GM19455 (cell line): ENCODE measurements around the gene ZNF346.
"Not testable (repeated sequence)": the region's sequence is repeated elsewhere in the genome, so short reads cannot be mapped to it uniquely, and the experiment has no call there.

ENCODE experiments used
- ATAC-seq: cut with Tn5 transposase; IDR thresholded peaks from one replicate; pipeline ENCODE4 v1.9.1; 2021; ENCODE audit not compliant: unreplicated experiment

ZNF346 gene

DNA sequence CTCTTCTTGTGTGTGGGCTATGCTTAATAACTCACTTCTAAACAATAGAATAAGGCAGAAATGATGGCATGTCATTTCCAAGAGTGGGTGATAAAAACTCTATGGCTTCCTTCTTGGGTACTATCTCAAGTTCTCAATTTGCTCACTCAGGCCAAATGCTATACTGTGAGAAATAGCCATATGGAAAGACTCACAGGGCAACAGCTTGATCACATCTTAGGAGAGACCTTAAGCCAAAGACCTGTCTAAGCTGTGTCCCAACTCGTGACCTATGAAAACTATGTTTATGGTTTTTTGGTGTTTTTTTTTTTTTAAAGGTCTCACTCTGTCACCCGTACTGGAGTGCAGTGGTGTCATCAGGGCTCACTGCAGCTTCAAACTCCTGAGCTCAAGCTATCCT, 13.8 kb upstream of the ZNF346 start:
- ATAC-seq = no peak

DNA sequence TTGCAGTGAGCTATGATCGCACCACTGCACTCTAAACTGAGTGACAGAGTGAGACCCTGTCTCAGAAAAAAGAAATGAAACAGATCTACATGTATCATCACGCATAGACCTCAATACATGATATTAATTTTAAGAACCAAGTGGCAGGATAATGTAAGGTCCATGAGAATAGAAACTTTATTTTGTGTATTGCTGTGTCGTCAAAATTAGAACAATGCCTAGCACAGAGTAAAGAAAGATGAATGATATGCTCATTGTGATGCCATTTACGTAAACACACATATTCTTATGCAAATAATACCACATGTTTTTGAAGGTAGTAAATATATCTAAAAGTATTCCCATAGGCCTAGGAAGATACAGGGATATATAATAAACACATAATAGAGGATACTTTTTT, 12.3 kb upstream of the ZNF346 start:
- ATAC-seq = no peak

DNA sequence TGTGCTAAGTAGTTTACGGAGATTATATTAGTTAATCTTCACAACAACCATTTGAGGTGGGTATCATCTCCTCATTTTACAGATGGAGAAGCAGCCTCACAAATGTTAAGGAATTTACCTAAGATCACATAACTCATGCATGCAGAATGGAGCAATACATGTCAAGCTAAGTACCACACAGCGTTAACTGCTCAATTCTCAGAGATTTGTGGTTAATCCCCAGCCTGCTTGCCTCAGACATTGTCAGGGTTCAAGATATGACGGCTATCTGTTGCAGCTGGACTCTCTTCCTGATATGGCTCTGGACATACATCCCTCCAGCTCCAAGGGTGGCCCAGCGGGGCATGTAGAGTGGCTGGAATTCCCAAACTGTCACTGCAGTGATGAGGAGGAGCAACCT, 7.3 kb upstream of the ZNF346 start:
- no peak for ATAC-seq

DNA sequence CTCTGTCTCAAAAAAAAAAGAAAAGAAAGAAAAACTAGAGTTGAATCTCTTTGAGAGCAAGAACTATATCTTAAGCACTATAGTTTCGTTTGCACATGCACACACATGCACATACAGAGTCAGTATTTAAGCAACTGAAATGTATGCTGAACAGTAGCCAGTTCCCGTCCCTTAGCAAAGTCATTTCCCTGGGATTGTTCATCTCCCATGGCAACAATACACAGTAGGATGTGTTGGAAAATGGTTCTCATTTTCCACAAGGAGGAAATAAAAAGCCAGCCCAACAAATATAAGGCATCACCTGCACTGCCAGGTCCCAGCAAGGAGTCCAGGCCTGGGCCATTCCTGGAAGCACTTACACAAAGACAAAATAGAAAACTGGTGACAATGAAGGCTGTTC, 4.2 kb upstream of the ZNF346 start:
- ATAC-seq = no peak

DNA sequence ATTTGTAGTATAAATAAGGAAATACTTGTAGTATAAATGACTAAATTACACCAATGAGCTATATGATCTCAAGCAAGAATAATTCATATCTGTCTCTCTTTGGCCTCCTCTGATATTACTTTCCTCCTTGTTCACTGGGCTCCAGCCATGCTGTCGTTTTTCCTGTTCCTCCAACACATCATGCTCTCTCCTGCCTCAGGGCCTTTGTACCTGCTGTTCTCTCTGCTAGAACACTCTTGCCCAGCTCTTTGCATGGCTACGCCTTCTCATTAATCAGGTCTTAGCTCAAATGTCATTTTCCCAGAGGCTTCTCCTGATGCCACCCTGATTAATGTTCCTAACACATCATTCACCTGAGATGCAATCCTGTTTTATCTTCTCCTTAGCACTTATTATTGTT, 2.5 kb upstream of the ZNF346 start:
- no peak for ATAC-seq

DNA sequence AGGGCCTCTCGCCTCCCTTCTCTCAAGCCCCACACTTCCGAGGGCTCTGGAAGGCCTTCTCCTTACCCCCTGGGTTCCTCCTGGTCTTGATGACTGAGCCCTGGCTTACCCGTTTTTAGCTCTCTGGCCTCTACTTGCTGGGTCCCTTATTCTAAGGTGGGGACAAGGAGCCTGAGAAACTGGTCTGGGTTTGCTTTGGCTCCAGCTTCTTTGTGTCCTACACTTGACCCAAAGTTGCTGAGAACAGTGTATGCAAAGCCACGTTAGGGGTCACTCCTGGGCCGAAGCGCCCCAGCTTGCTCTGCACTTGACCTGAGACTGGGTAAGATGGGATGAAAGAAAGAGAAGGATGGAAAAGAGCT, 788 bp downstream of the ZNF346 start:
- ATAC-seq = no peak

DNA sequence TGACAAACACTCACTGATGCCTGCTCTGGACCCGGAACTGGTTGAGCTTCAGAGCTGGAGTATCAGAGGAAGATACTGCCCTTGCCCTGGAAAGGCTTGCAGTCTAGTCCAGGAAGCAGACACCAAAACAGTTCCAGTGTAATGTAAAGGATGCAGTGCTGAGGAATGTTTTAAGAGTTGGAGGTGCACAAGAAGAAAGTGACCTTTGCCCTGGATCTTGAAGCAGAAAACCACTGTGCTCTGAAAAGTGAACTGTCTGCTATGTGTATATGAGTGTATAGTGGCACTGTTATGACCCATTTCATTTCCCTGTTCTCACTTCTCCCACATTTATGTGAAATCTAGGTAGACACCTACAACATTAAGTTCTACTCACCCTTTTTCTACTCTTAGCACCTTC, 2.1 kb downstream of the ZNF346 start:
- no peak for ATAC-seq

DNA sequence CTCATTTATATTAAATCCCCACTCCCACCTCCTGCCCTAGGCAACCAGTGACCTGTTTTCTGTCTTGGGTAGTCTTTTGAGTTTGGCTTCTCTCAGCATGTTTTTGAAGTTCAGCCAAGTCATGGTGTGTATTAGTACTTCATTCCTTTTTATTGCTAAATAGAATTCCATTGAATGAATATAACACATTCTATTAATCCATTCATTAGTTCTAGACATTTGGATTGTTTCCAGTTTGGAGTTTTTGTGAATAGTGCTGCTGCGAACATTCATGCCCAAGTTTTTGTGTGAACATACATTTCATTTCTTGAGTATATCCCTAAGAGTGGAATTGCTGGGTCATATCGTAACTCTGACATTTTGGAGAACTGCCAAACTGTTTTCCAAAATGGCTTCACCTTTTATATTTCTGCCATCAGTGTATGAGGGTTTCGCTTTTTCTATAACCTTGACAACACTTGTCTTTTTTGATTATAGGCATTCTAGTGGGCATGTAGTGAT, 2.7 kb downstream of the ZNF346 start:
- ATAC-seq = no peak

DNA sequence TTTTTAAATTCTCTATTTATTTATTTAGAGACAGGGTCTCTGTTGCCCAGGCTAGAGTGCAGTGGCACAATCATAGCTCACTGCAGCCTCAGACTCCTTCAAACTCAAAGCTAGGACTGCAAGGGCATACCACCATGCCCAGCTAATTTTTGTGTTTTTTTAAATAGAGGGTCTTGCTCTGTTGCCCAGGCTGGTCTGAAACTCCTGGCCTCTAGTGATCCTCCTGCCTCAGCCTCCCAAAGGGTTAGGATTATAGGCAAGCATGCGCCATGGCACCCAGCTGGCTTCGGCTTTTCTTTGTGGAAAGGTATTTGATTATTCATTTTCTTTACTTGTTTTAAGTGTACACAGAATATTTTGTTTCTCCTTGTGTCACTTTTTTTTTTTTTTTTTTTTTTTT, 5.2 kb downstream of the ZNF346 start:
- ATAC-seq = no peak

DNA sequence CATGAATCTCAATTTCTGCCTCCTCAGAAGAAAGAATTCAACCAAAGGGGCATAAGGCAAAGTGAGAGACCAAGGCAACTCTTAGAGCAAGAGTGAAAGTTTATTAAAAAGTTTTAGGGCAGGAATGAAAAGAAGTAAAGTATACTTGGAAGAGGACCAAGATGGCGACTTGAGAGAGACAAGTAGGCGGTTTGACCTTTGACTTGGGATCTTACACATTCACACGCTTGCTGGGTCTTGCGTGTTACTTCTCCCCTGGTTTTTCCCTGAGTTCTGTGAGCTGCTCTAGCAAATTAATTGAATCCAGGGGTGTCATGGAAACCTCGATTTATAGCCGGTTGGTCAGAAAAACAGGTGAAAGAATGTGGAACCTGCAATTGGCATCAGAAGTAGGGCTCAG, 7.0 kb downstream of the ZNF346 start:
- ATAC-seq = no peak

DNA sequence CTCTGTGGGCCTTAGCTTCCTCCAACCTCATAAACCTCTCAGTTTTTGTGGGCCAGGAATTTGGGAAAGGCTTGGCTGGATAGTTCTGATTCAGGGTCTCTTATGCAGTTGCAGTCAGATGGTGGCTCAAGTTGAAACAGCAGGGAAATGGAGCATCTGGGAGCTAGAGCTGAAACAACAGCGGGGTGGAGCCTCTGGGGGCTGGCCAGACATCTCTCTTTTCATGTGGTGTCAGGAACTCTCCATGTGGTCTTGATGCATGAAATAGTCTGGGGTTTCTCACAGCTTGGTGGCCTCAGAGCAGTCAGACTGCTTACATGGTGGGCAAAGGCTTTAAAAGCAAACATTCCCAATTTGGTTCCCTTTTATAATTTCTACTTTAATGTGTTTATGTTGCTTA, 13.5 kb downstream of the ZNF346 start:
- no peak for ATAC-seq

DNA sequence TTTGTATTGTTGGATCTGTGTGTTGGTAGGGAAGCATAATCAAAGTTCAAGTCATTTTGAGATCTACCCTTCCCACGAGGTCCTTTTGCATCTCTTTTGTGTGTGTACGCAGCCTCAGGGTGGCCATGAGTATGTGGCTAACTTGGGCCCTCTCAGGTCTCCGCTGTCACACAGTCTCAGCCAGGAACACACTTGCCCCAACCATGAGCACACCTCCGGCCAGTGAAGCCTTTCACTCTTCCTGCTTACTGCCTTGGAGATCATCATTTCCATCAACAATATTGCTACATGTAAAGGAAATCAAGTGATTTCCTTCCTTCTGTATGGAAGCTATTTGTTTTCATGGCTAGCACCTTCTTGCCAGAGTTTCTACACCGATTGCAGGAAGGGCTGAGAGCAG, 13.9 kb downstream of the ZNF346 start:
- ATAC-seq = no peak

DNA sequence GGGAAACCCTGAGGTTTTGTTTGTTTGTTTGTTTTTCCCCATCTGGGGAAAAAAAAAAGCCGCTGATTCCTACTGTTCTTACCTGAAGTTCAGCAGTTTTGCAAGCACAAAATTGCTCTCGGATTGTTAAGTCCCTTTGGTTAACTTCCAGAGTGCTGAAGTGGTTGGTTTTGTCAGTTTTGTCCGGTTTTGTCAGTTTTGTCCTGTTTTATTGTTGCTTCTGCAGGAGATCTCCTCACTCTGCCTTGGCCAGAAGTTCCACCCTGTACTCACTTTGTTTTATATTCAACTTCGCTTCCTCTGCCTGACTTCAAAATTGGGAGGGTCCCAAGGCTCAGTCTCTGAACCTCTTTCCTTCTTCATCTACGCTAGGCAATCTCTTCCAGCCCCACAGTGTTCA, 14.4 kb downstream of the ZNF346 start:
- no peak for ATAC-seq

DNA sequence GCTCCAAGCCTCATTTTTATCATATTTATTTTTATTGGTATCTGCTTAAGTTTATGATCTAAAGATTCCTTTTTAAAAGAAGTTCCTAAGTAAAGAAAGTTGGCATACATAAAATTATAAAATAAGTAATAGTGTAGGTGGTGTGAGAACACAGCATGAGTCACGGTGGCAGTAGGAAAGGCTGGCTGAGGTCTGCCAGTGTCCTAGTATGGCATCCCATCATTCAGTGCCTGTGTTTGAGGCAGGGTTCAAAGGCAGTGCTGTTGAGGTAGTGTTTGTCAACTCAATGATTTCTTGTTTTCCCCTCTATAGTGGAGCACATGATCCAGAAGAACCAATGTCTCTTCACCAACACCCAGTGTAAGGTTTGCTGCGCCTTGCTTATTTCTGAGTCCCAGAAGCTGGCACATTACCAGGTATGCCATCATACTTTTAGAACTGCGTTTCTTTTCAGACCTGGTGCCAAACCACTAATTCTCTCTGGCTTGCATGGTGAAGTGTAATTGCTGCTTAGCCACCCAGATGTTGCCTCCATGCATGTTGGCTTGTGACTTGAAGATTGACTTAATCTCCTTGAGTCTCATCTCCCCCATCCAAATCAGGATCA, 18.4 kb downstream of the ZNF346 start:
- ATAC-seq = no peak

DNA sequence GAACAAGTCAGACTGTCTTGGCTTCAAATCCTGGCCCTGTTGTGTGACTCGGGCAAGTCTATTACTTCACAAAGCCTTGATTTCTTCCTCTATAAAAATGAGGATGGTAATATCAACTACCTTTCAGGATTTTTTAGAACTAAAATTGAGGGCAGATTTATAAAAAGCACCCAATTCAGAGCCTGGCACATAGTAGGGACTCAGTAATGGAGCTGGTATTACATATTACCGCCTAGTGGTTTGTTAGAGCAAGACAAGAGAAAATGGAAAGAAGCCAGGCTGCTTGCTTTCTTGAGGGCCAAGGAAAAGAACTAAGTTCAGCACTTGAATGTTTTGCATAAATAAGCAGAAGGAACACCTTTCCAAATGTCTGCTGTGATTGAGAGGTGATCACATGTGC, 19.4 kb downstream of the ZNF346 start:
- ATAC-seq = no peak

DNA sequence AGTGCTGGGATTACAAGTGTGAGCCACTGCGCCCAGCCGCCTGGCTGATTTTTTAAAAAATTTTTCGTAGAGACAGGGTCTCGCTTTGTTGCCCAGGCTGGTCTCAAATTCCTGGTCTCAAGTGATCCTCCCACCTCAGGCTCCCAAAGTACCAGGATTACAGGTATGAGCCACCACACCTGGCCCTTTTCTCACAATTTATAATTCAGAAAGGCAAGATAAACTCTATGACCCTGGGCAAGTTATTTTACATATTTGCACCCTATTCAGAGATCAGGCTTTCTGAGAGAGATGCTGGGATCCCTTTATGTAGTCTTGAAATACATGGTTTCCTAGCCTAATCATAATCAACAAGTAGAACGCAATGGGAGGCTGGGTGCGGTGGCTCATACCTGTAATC, 20.6 kb downstream of the ZNF346 start:
- no peak for ATAC-seq

DNA sequence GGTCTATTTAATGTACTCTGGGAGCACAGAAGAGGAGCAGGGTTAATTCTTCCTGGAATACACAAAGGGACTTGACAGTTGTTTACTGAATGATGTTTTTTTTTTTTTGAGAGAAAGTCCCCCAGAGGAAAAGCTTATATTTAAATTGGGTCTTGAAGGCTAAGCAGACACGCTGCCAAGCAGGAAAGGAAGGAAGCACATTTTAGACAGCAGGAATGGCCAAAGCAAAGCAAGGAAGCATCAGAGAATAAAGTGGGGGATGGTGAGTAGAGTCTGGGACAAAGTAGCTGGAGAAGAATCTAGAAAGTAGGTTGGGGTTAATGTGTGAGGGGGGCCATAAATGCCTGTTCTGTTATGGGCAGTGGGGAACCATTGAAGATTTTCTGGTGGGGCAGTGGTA, 21.5 kb downstream of the ZNF346 start:
- no peak for ATAC-seq

DNA sequence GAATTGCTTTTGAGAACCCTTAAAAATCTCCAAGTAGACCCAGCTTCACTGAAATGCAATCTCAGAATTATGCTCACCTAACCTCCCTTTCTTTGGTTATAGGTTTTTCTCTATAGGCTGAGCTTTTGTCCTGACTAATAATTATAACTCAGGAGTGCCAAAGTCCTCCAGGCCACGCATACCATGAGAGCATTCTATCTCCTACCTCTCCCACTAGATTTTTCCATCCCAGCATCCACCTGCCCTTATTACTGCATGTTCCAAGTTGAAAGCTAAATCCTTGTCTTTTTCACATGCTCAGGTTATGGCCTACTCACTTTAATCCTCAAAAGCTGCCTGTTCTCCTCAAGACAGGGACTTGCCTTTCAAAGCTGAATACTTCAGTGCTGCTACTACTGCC, 22.1 kb downstream of the ZNF346 start:
- no peak for ATAC-seq

DNA sequence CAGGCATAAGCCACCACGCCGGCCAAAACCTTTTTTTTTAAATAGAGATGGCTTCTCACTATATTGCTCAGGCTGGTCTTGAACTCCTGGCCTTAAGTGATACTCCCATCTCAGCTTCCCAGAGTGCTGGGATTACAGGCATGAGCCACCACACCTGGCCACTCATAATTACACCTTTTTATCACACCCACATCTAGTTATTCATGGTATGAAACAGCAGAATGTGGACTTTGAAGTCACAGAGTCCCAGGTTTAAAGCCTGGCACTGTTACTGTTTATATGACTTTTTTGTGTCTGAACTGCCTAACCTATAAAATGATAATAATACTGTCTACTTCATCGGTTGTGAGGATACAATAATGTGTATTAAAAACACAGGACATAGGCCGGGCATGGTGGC, 23.1 kb downstream of the ZNF346 start:
- ATAC-seq = no peak

DNA sequence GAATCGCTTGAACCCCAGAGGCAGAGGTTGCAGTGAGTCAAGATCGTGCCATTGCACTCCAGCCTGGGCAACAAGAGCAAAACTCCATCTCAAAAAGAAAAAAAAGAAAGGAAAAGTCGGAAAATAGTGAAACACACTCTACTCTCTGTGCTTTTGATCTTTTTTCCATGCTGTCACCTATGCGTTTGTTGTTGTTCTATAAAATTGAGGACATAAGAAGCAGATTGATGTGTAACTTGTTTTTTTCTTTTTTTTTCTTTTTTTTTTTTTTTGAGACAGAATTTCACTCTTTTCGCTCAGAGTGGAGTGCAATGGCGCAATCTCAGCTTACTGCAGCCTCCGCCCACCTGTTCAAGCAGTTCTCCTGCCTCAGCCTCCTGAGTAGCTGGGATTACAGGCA, 26.0 kb downstream of the ZNF346 start:
- not testable (repeated sequence) for ATAC-seq

DNA sequence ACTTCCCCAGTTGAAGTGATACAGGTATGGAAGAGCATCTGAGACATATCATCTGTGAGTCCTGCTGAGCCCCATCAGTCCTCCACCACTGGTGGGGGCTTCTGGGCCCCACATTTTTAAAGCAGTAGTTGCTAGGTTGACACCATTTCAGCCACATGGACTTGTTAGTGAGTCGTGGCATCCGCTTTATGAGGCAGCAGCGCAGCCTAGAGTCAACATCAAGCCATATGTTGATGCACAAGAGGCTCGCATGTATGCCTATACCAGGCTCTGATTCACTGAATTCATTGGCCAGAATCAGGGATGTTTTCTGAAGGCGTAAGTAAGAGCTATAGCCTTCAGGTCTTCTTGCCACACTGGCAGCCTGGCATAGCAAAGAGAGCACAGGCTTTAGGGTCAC, 26.8 kb downstream of the ZNF346 start:
- ATAC-seq = no peak

DNA sequence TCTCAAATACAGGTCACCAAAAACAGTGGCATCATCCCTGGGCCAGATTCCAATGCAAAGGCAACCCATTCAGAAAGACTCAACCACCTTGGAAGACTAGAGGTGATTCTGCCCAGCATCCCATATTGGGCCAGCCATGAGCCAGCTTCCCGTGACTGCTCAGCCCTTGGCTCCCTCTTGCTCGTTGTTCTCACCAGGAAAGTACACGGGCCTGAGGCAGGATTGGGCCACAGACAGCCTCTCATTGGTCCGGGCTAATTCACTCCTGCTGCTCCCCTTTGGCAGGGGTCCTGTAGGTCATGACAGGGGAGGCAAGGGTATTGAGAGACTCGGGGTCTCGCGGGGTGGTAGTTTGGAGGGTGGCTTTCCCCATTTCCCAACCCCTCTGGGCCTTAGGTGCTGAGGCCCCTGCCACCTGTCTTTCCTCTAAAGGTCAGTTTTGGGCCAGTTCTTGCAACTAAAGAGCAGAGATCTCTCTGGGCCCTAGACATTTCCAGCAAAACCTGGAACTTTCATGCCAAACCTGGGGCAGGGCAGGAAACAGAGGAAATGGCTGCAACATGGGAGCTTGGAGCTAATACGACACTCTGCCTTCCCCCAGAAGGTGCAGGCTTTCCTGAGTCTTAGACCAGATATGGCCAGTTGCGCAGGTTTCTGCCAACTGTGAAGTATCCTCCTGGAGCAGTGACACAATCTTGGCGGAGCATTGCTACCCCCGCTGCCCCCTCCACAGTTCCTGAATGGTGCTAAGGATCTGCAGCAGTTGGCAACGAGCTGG, 42.2 kb downstream of the ZNF346 start:
- ATAC-seq = no peak

DNA sequence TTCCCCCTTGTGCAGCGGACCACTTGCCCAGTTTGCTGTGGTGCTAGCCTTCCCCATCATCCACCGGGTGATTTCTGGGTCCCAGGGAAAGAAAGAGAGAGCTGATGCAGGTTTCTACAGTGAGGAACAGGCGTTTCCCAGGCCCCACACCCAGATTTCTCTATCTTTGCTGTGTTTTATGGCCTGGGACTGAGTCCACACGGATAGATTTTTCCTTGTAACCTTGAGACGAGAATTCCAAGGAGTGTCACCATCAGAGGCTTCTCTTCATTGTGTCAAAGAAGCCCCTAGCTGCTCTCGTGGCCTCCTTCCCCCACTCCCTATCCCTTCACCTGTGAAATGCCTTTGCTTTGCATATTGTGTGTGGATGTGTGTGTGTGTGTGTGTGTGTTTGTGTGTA, 43.0 kb downstream of the ZNF346 start:
- ATAC-seq = no peak
